Measurements from ENCODE around the gene SLA2.

Gene SLA2

DNA sequence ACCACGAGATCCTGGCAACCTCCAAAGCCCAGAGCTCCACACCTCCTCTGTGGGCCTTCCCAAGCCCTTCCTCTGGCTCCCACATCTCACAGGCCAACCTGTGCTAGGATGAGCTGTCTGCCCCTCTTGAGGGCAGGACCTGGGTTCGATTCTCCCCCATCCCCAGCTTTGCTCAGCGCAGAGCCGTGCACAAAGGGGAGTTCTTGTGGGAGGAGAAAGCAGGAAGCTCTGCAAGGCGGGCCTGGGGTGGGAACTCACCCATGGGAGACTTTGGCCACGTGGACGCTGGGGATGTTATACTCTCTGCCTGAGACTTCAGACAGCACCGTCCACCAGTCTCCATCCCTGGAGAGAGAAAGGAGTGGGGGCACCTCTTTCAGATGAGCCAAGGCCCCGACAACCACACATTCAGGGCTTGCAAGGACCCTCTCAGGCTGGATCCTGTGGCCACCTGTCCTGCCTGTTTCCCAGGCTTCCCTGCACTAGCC, 12.7 kb downstream of the SLA2 start:
- ATAC-seq (replicated peaks) (no peak), DNase-seq (no peak)
- no peak overlapping the region for H3K4me3 Mint-ChIP-seq
- H3K36me3 Mint-ChIP-seq: no peaks in the 10 kb centered on the region
- no peaks in the 10 kb centered on the region for H3K27me3 Mint-ChIP-seq
- H3K4me1 Mint-ChIP-seq: peaks cover 6 to 9% of the 10 kb centered on the region in 2 donors
- H3K27ac Mint-ChIP-seq: no peak overlapping the region
- H3K9me3 Mint-ChIP-seq: no peaks in the 10 kb centered on the region

DNA sequence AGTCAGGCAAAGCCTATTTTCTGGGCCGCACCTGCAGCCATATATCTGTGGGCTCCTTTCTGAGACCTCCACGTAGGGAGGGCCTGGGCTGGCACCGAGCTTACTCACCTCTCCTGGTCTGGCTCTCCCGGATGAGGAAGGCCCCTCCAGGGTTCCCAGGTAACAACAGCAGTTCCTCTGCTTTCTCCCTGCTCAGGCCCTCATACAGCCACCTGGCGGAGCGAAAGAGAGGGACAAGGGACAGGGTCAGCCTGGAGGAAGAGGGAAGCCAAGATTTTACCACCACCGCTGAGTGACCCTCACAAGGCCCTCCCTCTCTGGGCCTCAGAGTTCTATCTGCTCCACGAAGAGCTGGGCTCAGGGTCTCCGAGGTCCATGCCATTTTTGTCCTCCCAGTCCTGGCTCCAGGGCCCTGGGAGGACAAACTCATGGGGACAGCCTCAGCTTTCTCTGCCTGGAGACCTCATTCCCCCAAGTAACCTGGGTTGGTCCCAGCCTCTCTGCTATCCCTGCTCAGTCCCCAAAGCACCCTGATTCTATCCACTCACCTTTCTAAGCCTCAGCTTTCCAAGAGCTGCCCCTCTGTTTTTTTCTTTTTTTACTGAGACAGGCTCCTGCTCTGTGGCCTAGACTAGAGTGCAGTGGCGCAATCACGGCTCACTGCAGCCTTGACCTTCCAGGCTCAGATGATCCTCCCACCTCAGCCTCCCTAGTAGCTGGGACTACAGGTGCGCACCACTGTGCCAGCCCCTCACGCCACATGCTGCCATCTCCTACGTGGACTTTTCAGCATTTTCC, 13.3 kb downstream of the SLA2 start:
- peaks cover 6 to 9% of the 10 kb centered on the region in 2 donors for H3K4me1 Mint-ChIP-seq
- no peaks in the 10 kb centered on the region for H3K36me3 Mint-ChIP-seq
- H3K27me3 Mint-ChIP-seq: no peaks in the 10 kb centered on the region
- ATAC-seq (replicated peaks): no peak
- no peak overlapping the region for H3K4me3 Mint-ChIP-seq
- H3K27ac Mint-ChIP-seq: no peak overlapping the region
- no peaks in the 10 kb centered on the region for H3K9me3 Mint-ChIP-seq
- DNase-seq: no peak

DNA sequence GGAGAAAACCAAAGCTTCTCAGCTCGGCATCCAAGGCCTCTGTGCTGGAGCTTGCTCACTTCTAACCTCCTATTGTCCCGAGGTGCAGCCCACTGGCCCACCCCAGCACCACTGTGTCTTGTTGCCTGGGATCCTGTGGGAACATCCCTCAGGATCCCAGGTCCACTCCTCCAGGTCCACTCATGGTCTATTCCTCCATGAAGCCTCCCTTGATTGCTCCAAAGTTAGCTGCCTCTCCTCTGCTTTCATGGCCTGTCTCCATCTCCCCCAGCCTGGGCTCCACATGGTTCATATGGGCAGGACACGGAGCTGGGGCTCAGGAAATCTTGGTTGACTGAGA, 13.9 kb downstream of the SLA2 start:
- H3K27ac Mint-ChIP-seq: peak overlapping the region; percentile 3
- H3K9me3 Mint-ChIP-seq: no peaks in the 10 kb centered on the region
- no peak overlapping the region for H3K4me3 Mint-ChIP-seq
- ATAC-seq (replicated peaks) (no peak), DNase-seq (no peak)
- H3K27me3 Mint-ChIP-seq: no peaks in the 10 kb centered on the region
- H3K36me3 Mint-ChIP-seq: no peaks in the 10 kb centered on the region
- peaks cover 6 to 9% of the 10 kb centered on the region in 2 donors for H3K4me1 Mint-ChIP-seq

GRCh38 chr20:36631646-36632045, 14.3 kb downstream of the SLA2 start:
- ATAC-seq (replicated peaks) (no peak), DNase-seq (no peak)
- Mint-ChIP-seq H3K36me3 (no peaks in the 10 kb centered on the region), H3K27ac (no peak overlapping the region), H3K4me3 (no peak overlapping the region), H3K9me3 (no peaks in the 10 kb centered on the region), H3K4me1 (peaks cover 6 to 9% of the 10 kb centered on the region in 2 donors), H3K27me3 (no peaks in the 10 kb centered on the region)

- Mint-ChIP-seq H3K27me3 (no peaks in the 10 kb centered on the region), H3K36me3 (no peaks in the 10 kb centered on the region), H3K9me3 (no peaks in the 10 kb centered on the region), H3K4me3 (no peak overlapping the region), H3K4me1 (peaks cover 6 to 9% of the 10 kb centered on the region in 2 donors), H3K27ac (peak overlapping the region; percentile 43)
- ATAC-seq (replicated peaks): peak; percentile 83 to 92
- no peak for DNase-seq
Observed at GRCh38 chr20:36629719-36630681, 16.0 kb downstream of the SLA2 start.

DNA sequence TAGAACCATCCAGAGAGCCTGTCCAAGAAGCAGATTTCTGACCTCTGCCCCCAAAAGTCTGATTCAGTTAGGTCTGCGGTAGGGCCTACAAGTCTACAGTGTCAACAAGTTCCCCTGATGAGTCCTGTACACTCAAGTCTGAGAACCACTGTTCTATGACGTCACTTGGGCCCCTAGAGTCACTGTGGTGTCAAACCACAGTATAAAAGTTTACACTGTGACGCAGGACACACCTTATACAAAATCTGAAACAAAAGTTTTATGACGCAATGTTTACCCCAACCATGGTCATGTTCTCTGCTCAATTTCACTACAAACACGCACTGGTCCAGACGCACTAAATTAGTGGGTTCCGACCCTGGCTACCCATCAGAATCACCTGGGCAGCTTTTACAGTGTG, 17.9 kb downstream of the SLA2 start:
- no peaks in the 10 kb centered on the region for H3K9me3 Mint-ChIP-seq
- H3K4me1 Mint-ChIP-seq: peaks cover 6 to 9% of the 10 kb centered on the region in 2 donors
- no peak for DNase-seq
- no peaks in the 10 kb centered on the region for H3K27me3 Mint-ChIP-seq
- no peak for ATAC-seq (replicated peaks)
- H3K36me3 Mint-ChIP-seq: peaks cover 3 to 6% of the 10 kb centered on the region in 2 donors
- H3K4me3 Mint-ChIP-seq: no peak overlapping the region
- no peak overlapping the region for H3K27ac Mint-ChIP-seq

- peak overlapping the region; percentile 75 for H3K27ac Mint-ChIP-seq
- H3K36me3 Mint-ChIP-seq: peaks cover 3 to 16% of the 10 kb centered on the region in 2 donors
- H3K9me3 Mint-ChIP-seq: no peaks in the 10 kb centered on the region
- DNase-seq: no peak
- no peak for ATAC-seq (replicated peaks)
- H3K4me1 Mint-ChIP-seq: peaks cover 3 to 6% of the 10 kb centered on the region in 2 donors
- no peaks in the 10 kb centered on the region for H3K27me3 Mint-ChIP-seq
- no peak overlapping the region for H3K4me3 Mint-ChIP-seq
Observed at GRCh38 chr20:36624944-36625324, 21.1 kb downstream of the SLA2 start.

DNA sequence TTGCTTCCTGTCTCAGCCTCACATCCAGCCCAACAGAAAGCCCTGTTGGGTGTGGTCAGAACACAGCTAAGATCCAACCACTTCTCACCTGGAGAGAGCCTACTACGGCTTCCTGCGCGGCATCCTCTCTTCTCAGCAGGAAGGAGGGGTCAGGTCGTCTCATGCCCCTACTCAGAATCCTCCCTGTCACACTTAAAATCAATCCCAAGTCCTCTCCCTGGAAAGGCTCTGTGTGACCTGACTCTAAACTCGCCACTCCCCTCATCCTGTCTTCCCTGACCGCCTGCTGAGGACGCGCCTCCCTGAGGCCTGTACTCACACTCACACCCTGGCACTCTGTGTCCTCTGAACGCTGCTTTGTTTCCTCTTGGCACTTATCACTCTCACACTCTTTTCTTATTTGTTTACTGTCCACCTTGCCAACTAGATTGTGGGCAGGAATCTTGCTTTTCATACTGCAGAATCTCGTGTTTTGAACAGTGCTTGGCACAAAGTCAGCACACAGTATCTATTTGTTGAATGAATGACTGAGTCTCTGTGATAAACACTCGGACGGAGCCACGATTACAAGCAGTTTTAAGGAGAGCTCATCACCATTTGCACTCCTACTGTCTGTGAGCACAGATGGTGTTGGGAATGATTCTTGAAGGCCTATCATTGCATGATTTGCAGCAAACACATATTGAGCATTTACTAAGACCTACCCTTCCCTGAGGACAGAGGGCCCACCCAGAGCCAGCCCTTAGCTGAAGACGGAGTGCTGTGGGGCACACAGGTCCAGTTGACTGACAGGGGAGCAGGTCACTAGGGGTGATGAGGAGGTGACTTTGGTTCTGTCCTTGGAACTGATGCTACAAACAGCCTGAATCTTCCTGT, 21.7 kb downstream of the SLA2 start:
- H3K4me3 Mint-ChIP-seq: no peak overlapping the region
- H3K36me3 Mint-ChIP-seq: peaks cover 3 to 16% of the 10 kb centered on the region in 2 donors
- H3K27ac Mint-ChIP-seq: no peak overlapping the region

GRCh38 chr20:36623444-36623843, 22.6 kb downstream of the SLA2 start:
- no peaks in the 10 kb centered on the region for H3K4me1 Mint-ChIP-seq
- no peak overlapping the region for H3K4me3 Mint-ChIP-seq
- DNase-seq (no peak), ATAC-seq (replicated peaks) (no peak)
- no peaks in the 10 kb centered on the region for H3K9me3 Mint-ChIP-seq
- H3K36me3 Mint-ChIP-seq: peaks cover 3 to 16% of the 10 kb centered on the region in 2 donors
- H3K27ac Mint-ChIP-seq: no peak overlapping the region
- H3K27me3 Mint-ChIP-seq: no peaks in the 10 kb centered on the region

More for the DNA sequence above, 21.7 kb downstream of the SLA2 start:
- DNase-seq: no peak
- Mint-ChIP-seq H3K27me3 (no peaks in the 10 kb centered on the region), H3K4me1 (no peaks in the 10 kb centered on the region), H3K9me3 (no peaks in the 10 kb centered on the region)
- ATAC-seq (replicated peaks): no peak

DNA sequence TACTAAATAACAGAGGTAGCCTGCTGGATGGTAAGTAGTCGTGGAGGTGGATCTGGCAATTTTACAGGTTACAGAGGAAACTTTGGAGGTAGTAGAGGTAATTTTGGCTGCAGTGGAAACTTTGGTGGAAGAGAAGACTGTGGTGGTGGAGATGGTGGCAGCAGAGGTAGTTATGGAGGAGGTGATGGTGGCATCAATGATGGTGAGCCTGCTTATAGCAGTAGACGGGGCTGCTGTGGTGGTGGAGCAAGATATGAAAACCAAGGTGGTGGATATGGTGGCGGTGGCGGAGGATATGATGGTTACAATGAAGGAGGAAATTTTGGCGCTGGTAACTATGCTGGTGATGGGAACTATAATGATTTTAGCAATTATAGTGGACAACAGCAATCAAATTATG, 25.1 kb downstream of the SLA2 start:
- Mint-ChIP-seq H3K27me3 (no peaks in the 10 kb centered on the region), H3K36me3 (peaks cover 3 to 16% of the 10 kb centered on the region in 2 donors), H3K9me3 (no peaks in the 10 kb centered on the region), H3K27ac (peak overlapping the region; percentile 0), H3K4me1 (no peaks in the 10 kb centered on the region), H3K4me3 (no peak overlapping the region)
- no peak for ATAC-seq (replicated peaks)
- no peak for DNase-seq

- DNase-seq: no peak
- no peak for ATAC-seq (replicated peaks)
- peaks cover 0 to 2% of the 10 kb centered on the region in 2 donors for H3K4me1 Mint-ChIP-seq
- H3K36me3 Mint-ChIP-seq: peaks cover 17 to 38% of the 10 kb centered on the region in 2 donors
- no peak overlapping the region for H3K4me3 Mint-ChIP-seq
- H3K27ac Mint-ChIP-seq: no peak overlapping the region
- no peaks in the 10 kb centered on the region for H3K9me3 Mint-ChIP-seq
- no peaks in the 10 kb centered on the region for H3K27me3 Mint-ChIP-seq
Observed at GRCh38 chr20:36614781-36615557, 31.0 kb downstream of the SLA2 start.

DNA sequence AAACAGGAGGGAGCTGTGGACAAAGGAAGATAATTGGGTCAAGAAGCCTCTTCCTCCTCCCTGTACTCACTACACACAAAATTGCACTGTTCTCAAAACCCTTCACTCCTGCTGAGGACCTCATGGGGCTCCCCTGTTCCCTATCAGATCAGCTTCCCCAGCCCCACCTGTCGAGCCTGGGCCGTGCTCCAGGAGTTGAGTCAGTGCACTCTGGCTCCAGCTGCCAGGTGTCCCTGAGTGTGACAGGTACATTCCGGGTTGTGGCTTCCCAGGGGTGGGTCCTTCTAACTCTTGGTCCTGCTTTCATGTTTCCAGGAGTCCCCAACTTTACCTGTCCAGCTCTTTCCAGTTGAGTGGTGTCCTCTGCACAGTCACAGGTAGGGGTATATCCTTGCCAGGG, 32.0 kb downstream of the SLA2 start:
- Mint-ChIP-seq H3K4me3 (no peak overlapping the region), H3K9me3 (no peaks in the 10 kb centered on the region), H3K36me3 (peaks cover 17 to 44% of the 10 kb centered on the region in 2 donors), H3K27ac (no peak overlapping the region), H3K27me3 (no peaks in the 10 kb centered on the region), H3K4me1 (peaks cover 0 to 2% of the 10 kb centered on the region in 2 donors)
- ATAC-seq (replicated peaks) (no peak), DNase-seq (no peak)

DNA sequence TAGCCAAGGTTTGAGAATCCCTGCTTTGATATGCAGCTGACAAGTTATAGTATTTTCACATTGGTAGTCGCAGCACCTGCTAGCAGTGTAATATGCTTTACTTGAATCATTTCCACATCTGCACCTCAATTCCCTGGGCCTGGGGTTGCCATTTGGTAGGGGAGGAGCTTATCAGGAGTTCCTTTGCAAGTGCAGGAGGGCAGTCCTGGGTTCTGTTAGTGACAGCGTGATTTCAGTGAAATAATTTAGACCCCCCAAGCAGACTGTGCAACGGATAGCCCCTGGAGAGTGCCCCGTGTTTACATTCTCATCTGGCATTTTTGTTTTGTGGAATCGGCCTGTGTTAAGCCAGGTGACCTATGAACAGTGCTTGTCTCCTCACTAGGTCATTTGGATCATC, 34.4 kb downstream of the SLA2 start:
- H3K36me3 Mint-ChIP-seq: peaks cover 27 to 53% of the 10 kb centered on the region in 2 donors
- H3K27ac Mint-ChIP-seq: no peak overlapping the region

More for the DNA sequence above, 34.4 kb downstream of the SLA2 start:
- ATAC-seq (replicated peaks): no peak
- no peak for DNase-seq
- H3K4me1 Mint-ChIP-seq: peaks cover 11 to 15% of the 10 kb centered on the region in 2 donors
- no peaks in the 10 kb centered on the region for H3K27me3 Mint-ChIP-seq
- no peaks in the 10 kb centered on the region for H3K9me3 Mint-ChIP-seq
- no peak overlapping the region for H3K4me3 Mint-ChIP-seq
